ENCODE data around the gene CAMSAP2.

- TF ChIP-seq POLR2A (IDR thresholded peaks at IDR 0.05; ENCODE audit: low read depth, low read length) = no peak
- no peak for TF ChIP-seq CTCF (IDR thresholded peaks at IDR 0.05; ENCODE audit: extremely low read depth in 1 of 2, insufficient read depth in 1 of 2, low read depth in 1 of 2, low read length in 2 of 2)
- no peak for TF ChIP-seq JUN (IDR thresholded peaks at IDR 0.05; ENCODE audit: borderline replicate concordance, insufficient read depth, insufficient read length, low read depth)
- no peak for TF ChIP-seq EZH2 (IDR thresholded peaks at IDR 0.05; ENCODE audit: borderline replicate concordance, low read depth, low read length, severe bottlenecking)
These were observed 38.3 kb downstream of the CAMSAP2 start for GRCh38 chr1:200776949-200777348.

Measured in endothelial cell of umbilical vein (primary cell).